DLD1 (cell line): ENCODE measurements around the gene NCSTN.
"Not testable (repeated sequence)": the region's sequence is repeated elsewhere in the genome, so short reads cannot be mapped to it uniquely, and the experiment has no call there.

Experiments
- in situ Hi-C: cut with HindIII; loops from 2 replicates; pipeline ENCODE4 v1.10.0; 2017; ENCODE audit warnings: low sequenced_read_pairs

Gene NCSTN

DNA sequence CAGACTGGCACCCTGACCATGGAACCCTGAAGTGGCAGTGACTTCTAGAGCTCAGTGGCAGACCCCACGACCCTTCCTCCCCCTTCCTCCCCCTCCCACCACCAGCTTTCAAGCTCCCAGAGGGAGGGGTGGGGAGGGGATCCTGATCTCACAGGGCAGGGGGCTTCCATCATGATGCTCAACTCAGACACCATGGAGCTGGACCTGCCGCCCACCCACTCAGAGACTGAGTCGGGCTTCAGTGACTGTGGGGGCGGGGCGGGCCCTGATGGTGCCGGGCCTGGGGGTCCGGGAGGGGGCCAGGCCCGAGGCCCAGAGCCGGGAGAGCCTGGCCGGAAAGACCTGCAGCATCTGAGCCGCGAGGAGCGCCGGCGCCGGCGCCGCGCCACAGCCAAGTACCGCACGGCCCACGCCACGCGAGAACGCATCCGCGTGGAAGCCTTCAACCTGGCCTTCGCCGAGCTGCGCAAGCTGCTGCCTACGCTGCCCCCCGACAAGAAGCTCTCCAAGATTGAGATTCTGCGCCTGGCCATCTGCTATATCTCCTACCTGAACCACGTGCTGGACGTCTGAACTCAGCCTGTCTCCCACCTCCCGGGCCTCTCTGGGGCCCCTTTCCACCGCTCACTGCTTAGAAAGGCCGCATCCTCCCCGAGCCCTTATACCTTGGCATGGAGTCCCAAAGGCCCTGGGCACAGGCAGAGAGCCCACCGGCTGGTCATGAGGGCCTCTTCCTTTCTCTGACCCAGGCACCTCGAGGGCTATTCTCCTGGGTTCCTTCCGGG lies 27.6 kb downstream of the NCSTN start:
- in situ Hi-C loops: no loop called here

DNA sequence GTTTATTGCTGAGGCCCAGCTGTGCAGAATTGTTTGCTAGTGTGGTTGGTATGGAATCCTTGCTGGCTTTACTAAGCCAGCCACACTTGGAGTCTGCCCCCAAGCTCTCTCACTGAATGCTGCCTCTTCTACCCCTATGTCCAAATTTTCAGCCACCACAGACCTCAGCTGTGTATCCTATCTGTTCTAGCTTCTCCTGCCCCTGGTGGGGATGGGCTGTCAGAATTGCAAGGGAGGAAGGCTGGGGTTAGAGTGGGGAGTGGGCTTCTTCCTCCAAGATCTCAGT lies 28.1 kb downstream of the NCSTN start:
- in situ Hi-C loops: no loop called here

DNA sequence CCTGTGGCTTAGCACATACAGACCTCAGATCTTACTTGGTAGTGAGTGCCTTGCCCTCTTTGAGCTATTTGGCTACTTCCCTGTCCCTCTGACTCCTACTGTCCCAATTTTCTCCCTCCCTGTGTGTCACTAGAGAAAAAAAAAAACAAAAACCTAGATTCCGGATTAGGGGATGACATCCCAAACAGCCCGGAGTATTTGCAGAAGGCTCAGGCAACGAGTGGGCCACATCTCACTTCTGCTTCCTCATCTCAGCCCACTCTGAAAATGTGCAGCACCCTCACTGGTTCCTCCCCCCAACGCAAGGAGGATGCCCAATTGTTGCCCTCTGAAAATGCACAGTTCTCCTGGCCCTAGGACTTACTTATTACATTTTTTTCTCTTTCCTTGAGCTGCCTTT lies 28.6 kb downstream of the NCSTN start:
- in situ Hi-C loops: no loop called here

DNA sequence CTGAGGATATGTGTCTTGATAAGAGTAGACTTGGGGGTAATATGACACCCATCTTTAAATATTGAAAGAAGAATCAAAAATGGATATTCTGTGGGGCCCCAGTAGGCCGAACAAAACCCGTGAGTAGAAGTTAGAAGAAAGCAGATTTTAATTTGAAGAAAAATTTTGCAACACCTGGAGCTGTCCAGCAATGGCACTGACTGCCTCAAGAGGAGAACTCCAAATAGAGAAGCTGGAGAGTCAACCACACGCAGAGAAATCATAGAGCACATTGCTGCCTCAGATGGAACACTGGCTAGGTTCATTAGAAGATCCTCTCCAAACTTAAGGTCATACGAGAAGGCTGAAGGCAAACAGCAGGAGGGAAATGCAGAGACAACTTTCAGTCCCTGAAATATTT lies 30.5 kb downstream of the NCSTN start:
- in situ Hi-C loops: no loop called here

DNA sequence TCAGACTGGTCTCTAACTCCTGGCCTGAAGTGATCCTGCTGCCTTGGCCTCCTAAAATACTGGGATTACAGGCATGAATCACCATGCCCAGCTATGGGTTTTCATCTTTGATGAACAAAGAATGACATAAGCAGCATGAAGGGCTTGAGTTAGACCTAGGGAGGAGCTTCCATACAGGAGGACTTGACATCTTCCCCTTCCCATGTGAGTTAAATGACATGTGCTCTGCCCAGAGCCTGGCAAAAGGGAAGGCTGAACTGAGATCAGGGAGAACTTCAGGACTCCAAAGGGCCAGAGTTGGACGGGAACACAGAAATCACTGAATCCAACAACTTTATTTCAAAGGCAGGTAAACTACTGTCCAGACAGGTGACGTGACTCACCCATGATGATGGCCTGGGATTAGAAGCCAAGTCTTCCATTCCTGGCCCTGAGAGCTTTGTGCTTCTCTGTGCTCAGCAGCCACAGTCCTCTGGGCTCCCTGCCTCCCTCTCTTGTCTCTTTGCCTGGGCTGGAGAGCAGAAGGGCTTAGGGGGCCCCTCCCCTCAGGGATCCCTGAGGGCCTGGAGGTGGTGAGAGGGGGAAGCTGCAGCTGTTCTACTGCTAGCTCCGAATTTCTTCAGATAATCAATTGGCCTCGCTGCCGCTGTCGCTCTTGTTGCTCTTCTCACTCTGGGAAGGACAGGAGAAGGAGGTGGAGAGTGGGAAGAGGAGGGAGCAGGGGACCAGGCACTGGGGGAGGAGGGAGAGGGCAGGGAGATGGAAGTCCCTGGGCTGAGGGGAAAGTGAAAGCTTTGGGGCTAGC lies 31.3 kb downstream of the NCSTN start:
- in situ Hi-C loops: no loop called here

DNA sequence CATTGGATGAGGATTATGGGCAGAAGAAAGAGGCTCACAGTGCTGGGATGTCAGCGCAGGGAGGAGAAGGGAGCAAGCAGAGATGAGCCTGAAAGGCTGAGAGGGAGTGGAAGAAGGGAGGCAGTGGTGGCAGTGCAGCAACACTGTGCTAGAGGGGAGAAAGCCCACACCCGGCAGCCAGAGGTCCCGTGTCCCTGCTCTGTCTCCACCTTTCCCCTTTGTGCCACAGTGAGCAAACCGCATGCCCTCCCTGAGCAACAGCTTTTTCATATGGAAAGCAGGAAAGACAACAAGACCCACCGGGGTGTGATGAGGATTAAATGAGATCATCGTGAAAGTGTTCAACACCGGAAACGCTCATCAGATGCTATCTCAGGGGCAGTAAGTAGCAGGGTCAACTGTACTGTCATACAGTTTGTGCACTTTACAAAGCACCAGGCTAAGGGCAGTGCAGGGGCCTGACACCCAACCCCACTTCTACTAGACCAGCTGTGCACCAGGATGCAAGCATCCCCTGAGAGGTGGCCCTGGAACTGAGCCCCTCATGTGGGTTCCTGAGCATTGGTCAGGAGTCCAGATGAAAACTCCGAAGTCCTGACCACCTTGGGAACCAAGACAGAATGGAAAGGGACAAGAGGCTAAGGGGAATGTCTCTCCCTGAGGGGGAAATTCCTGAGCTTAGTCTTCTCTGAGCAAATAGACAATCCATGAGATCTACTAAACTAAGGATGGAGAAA lies 32.8 kb downstream of the NCSTN start:
- in situ Hi-C loops: no loop called here

DNA sequence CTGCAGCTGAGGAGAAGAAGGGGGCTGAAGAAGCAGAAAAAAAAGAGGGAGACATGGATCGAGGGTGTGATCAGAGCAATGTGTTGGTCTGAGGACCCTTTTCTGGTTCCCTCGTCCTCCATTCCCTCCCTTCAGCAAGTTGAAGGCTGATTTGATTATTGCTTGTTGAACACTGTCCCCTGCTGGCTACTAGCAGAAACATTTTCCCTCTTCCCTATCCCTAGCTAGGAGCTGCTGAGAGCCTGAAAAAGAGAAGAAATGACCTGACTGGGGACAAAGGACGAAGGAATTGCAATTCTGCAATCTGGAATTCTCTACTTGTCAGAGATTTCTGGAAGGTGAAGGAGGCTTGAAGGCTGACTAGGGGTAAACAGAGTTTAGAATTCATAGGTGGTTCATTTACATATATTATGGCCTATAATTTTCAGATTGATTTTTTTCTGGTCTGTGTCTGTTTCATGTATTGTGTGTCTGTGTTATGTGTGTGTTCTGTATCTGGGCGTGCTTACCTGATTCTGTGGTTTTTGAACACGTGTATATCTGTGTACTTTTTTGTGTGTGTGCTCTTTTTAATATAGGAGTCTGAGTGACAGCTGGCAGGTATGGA lies 33.4 kb downstream of the NCSTN start:
- in situ Hi-C loops: no loop called here

DNA sequence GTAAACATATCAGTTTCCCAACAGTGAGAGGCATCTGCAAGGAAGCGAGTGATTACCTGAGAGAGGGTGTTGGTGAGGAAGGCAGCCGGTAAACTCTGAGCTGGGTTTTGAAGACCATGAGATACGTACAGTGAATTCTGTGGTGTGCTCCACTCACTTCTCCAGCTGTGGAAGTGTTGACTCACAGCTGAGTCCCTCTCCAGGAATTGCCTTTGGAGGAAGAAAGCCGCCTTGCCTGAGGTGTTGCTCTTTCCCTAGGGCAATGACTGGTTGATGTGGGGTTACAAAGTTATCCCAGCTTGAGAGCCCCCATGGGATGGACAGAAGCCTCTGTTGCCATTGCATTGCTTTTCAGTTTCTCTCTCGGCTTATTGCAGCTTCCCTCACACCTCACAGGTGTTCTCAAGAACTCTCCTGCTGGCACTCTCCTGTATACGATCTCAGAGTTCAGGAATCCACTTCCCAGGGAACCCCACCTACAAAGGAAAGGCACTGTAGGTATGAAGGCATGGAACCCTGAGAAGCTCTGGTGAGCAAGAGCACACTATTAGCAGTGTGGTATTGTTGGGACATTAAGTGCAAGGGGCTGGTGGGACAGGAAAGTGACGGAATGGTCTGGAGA lies 34.5 kb downstream of the NCSTN start:
- in situ Hi-C loops: no loop called here

DNA sequence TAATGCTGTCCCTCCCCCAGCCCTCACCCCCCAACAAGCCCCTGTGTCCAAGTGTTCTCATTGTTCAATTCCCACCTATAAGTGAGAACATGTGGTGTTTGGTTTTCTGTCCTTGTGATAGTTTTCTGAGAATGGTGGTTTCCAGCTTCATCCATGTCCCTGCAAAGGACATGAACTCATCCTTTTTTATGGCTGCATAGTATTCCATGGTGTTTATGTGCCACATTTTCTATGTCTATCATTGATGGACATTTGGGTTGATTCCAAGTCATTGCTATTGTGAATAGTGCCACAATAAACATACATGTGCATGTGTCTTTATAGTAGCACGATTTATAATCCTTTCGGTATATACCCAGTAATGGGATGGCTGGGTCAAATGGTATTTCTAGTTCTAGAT lies 41.6 kb downstream of the NCSTN start:
- in situ Hi-C loops: not testable (repeated sequence)

DNA sequence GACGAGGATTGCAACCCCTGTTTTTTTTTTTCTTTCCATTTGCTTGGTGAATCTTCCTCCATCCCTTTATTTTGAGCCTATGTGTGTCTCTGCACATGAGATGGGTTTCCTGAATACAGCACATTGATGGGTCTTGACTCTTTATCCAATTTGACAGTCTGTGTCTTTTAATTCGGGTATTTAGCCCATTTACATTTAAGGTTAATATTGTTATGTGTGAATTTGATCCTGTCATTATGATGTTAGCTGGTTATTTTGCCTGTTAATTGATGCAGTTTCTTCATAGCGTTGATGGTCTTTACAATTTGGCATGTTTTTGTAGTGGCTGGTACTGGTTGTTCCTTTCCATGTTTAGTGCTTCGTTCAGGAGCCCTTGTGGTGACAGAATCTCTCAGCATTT lies 45.2 kb downstream of the NCSTN start:
- in situ Hi-C loops: not testable (repeated sequence)

DNA sequence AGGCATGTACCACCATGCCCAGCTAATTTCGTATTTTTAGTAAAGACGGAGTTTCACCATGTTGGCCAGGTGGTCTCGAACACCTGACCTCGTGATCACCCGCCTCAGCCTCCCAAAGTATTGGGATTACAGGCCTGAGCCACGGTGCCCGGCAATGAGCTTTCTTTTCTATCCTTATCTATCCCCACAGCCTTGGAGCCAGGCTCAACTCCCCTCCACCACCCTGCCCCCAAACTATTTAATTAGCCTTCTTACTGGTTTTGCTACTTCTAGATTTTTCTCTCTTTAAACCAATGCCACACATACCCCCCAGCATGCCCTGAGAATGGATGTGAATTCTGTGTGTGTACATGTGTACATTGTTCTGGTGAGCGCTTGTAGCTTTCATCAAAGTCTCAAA lies 51.5 kb downstream of the NCSTN start:
- in situ Hi-C loops: no loop called here

DNA sequence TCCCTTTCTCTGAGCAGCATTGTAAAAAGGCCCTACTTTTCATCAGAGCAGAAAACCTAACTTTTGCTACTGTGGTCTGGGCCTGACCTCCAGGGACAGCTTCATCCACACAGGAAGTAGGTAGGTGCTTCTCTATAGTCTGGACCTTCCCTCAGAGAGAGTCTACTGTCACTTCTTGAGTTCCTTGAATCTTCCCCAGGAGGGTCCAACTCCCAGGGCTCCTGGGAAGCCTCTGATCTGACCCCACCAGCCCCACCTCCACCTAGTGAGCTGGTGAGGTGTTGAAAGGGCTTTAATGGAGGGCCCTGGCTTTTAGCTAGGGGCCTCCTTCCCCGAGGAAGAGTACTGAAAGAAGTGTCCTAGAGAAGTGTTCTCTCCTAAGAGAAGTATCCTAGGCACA lies 54.5 kb downstream of the NCSTN start:
- in situ Hi-C loops: no loop called here

DNA sequence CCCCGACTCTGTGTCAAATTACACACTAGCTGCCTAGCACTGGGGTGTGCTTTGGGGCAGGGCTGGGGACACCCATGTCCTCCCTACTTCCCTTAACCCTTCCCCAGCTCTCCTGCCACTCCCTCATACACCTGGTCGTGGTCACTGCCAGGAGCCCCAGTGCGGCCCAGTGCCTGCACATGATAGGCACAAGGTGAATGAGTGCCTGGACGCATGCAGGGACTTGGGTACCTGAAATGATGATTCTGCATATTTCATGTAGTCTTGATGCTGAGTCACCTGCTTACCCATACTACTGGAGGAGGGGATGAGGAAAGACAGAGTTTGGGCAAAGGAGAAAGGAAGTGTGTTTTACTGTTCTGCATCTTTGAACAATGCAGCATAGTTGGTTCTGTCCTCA lies 55.6 kb downstream of the NCSTN start:
- in situ Hi-C loops: no loop called here

DNA sequence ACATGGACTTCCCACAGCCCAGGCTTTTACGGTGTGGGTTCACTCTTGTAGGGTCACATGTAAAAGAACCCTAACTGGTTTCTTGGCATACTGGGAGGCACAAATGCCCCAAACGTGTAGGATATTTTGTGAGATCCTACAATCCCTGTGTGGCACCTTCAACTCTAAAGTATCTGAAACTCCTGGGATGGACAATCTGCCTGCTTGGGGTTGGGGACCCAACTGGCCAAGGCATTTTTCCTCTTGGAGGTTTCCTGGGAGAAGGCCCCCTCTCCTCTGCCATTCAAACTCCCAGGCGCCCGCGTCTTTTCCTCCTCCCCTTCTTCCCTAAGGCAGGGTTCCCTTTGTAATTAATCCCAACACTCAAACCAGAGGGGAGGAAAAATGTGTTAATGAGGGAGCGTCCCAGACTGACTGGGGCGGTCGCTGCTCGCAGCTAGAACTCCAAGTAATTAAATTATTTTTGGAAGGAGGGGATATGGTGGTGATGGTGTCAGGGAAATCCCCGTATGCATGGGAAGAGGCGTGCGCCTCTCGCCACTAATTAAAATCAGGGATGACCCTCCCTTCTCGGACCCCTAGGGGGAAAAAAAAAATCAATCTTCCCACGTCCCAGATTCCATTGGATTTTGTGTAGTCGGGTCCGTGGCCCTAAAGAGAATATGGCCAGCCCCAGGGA lies 56.5 kb downstream of the NCSTN start:
- in situ Hi-C loops: no loop called here

DNA sequence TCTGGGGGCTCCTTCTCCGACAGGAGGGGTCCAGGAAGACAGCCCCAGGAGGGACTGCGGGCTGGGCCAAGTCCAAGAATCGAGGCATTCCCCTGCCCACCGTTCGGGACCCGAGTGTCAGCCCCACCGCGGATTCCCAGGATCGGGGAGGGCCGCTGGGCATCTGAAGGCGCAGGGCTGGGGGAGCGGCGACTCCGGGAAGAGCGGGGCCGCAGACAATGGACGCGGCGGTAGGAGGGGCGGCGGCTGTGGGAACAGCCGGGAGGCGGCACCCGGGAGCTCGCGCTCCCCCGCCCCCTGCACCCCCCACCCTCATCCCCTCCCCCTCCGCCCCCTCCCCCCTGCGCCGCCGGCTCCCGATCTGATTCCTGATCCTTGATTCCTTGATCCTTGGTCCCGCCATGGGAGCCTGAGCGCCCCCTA lies 57.1 kb downstream of the NCSTN start, which contains the start of gene VANGL2:
Gene VANGL2 (plus strand): TSS at position 342 of the 423 bp plus-strand sequence. CDS start 15,274 bp downstream, outside the sequence.
- in situ Hi-C loops: no loop called here

DNA sequence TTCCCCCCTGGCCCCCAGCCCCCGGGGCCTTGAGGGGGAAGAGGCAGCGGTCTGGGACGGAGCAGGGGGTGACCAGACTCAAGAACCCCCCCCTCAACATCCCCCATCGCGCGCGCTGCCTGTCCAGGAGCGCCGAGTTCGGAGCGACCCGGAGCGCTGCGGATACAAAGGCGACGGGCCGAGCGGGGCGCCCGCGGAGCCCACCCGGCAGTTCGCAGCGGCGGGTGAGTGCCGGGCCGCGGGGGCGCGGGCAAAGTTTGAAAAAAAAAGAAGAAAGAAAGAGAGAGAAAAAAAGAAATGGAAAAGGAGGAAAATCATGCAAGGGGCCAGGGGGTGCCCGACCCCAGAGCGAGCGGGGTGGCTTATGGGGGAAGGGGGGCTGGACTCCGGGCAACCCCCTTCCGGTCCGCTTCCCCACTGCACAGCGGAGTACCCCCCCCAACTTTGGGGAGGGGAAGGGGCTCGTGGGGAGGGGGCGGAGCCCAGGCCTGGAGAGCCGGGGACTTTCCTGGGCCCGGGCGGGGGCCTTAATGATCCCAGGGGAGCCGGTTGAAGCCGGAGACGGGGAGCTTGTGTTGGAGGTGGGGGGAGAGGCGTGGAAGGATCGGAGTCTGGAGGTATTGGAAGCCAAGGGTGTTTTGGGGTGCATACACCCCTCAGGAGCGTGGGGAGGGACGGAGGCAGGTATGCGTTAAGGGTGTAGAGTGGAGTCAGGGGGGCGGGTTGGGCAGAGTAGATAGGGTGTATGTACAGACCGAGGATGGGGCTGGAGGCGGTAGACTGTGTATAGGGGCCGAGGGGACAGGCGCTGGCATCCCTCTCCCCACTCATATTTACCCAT lies 57.7 kb downstream of the NCSTN start:
- in situ Hi-C loops: no loop called here

DNA sequence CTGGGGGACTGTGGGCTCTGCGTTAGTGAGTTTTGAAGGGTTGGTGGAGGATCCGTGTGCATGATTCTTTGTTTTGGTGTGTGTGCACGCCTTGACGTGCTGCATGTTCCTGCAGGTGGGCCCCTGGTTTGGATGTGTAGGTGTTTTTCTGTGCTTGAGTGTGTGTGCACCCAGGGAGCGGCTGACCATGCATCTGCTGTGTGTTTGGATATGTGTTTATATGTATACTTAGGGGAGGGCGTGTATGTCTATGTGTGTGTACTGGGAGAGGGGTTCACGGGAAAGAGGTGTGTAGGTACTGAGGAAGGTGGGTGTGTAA lies 58.3 kb downstream of the NCSTN start:
- in situ Hi-C loops: no loop called here

DNA sequence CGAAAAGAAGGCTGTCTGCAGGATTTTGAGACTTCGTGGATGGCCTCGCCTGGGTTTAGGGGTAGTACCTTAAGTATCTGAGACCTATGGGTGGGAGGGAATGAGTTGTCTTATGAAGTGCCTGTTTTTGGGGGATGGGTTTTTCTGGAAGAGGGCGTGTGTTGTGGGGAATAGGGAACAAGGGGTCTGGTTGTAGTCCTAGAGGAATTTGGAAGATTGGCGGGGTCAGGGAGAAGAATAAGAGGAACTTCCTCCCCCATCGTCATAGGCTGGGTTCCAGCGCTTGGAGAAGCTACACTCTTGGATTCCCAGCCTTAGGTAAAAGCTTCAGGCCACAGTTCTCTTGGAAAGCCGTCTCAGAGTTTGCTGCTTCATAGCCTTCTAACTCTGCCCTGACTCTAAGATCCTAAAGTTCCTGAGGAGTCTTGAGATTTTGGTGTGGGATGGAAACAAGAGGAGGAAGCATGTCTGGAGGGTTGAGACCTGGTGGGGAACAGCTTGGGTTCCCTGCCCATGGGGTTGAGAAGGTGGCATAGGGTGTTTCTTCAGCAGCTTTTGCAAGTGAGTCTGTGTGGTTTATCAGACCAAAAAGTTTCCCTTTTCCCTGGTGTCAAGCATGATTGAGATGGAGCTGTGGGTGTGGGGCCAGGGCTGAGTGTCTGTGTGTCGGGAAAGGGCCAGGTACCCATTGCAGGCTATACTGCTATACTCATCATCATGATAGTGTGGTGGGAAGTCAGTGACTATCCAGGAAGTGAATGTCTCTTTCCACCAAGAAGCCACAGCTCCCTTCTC lies 59.0 kb downstream of the NCSTN start:
- in situ Hi-C loops: no loop called here

DNA sequence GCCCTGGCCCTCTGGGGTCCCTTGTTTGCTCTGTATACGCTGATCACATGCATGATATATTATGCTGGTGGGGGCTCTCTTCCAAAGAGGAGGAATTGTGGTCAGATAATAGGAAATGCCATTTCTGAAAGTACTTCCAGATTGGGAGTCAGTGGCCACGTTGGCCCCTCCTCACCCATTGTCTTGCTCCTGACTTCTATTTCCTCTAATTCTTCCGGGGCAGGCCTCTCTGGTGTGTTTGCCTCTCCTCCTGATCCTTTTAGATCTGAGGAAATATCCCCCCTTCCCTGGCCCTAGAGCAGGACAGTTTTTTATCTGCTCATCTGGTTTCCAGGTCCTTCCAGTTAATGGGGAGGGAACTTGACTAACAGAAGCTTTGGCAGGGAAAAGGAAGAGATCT lies 60.1 kb downstream of the NCSTN start:
- in situ Hi-C loops: no loop called here
